K562 (cell line): ENCODE data around the gene EEF2K. TPM values are rescaled to one million over a fixed set of nuclear protein-coding genes. Genes with fewer than 3 reads are reported as not detected.

Source experiments
- CC2D1A ChIP-seq: fragments of 450-650 bp; IDR thresholded peaks from 2 replicates; pipeline ENCODE4 v1.6.1; 2017; ENCODE audit warnings: mild to moderate bottlenecking
- ESRRA ChIP-seq: fragments of 450-650 bp; IDR thresholded peaks from 2 replicates; pipeline ENCODE4 v1.6.1; 2014; ENCODE audit warnings: low read depth, mild to moderate bottlenecking, moderate library complexity, borderline replicate concordance
- FOXK2 ChIP-seq, 2 experiments: fragments of 450-650 bp; IDR thresholded peaks in 1 of 2; conservative IDR thresholded peaks in 1 of 2; 2 replicates each; pipeline ENCODE4 v1.6.1; 2016; ENCODE audit warnings: low read depth in 2 of 2, mild to moderate bottlenecking in 1 of 2
- GATAD2A ChIP-seq: fragments of 450-650 bp; IDR thresholded peaks from 2 replicates; pipeline ENCODE4 v1.6.1; 2017
- GTF2A2 ChIP-seq: IDR thresholded peaks from 2 replicates; pipeline ENCODE4 v1.6.1; 2016; ENCODE audit warnings: mild to moderate bottlenecking, missing genetic modification characterization, missing compliant biosample characterization
- ILF3 ChIP-seq: fragments of 450-650 bp; IDR thresholded peaks from 2 replicates; pipeline ENCODE4 v1.6.1; 2018; ENCODE audit warnings: antibody characterized with exemption, mild to moderate bottlenecking, moderate library complexity, borderline replicate concordance
- KDM5B ChIP-seq: fragments of 200-600 bp; sonication (generic); IDR thresholded peaks from 2 replicates; pipeline ENCODE4 v1.6.1; 2012; ENCODE audit warnings: low read depth, mild to moderate bottlenecking, moderate library complexity, low read length, control low read depth, inconsistent platforms; ENCODE audit not compliant: insufficient replicate concordance
- RAD51 ChIP-seq: fragments of 450-650 bp; IDR thresholded peaks from 2 replicates; pipeline ENCODE4 v1.7.1; 2016; ENCODE audit warnings: low read depth, mild to moderate bottlenecking, borderline replicate concordance
- SLC30A9 ChIP-seq: fragments of 250-450 bp; sonication (Bioruptor Pico); IDR thresholded peaks from 2 replicates; pipeline ENCODE4 v1.8.0; 2022; ENCODE audit warnings: mild to moderate bottlenecking, moderate library complexity
- SPI1 ChIP-seq: IDR thresholded peaks from 2 replicates; pipeline ENCODE4 v1.6.1; 2011; ENCODE audit warnings: low read depth, low read length, control low read depth, borderline replicate concordance
- TOE1 ChIP-seq, 2 experiments: fragments of 450-650 bp in 1 of 2; sonication (generic) in 1 of 2; formaldehyde crosslinking in 1 of 2; IDR thresholded peaks; 2 replicates each; pipeline versions ENCODE4 v1.7.1 to v1.8.0; 2016 to 2022; ENCODE audit warnings: borderline replicate concordance in 2 of 2, mild to moderate bottlenecking in 2 of 2, antibody characterized with exemption in 1 of 2, inconsistent platforms in 1 of 2, low read depth in 1 of 2, missing genetic modification reagents in 1 of 2, moderate library complexity in 1 of 2
- TRIM28 ChIP-seq: fragments of 450-650 bp; IDR thresholded peaks from 2 replicates; pipeline ENCODE4 v1.6.1; 2017
- ZNF830 ChIP-seq: fragments of 250-450 bp; sonication (Bioruptor Pico); IDR thresholded peaks from 2 replicates; pipeline ENCODE4 v1.5.0; 2021; ENCODE audit warnings: mild to moderate bottlenecking
- polyA plus RNA-seq, 8 experiments: library from polyadenylated mRNA; depleted of rRNA in 4 of 8; stranded (reverse) in 5 of 8; unstranded in 3 of 8; fragments of >200 nt; fragmentation: Nextera tagmentation in 2 of 8; fragmentation: Illumina TruSeq in 1 of 8; extraction: Ambion mirVana in 2 of 8; extraction: Trizol in 1 of 8; gene quantifications; 2 replicates each; pipeline versions ENCODE4 v1.2.1 to v1.2.3, GENCODE V29; 2011 to 2014; ENCODE audit warnings: inconsistent platforms in 1 of 8, missing spikeins in 1 of 8
- total RNA-seq, 7 experiments: library from RNA; depleted of rRNA in 6 of 7; stranded (reverse); fragments of >200 nt in 6 of 7; fragmentation: Illumina TruSeq in 2 of 7; extraction: Trizol in 2 of 7; gene quantifications; 2 replicates each; pipeline versions ENCODE4 v1.2.1 to v1.2.3, GENCODE V29; 2011 to 2021; ENCODE audit warnings: low replicate concordance in 1 of 7
- TF ChIP-seq, protein P1 (sequence below): sonication (generic); formaldehyde crosslinking; IDR thresholded peaks from 2 replicates; pipeline ENCODE4 v1.8.0; 2022; ENCODE audit warnings: mild to moderate bottlenecking, missing genetic modification reagents
- TF ChIP-seq, protein P2 (sequence below): sonication (generic); formaldehyde crosslinking; IDR thresholded peaks from 2 replicates; pipeline ENCODE4 v1.9.0; 2022; ENCODE audit warnings: mild to moderate bottlenecking, missing genetic modification reagents
- TF ChIP-seq, protein P3 (sequence below): fragments of 150-350 bp; conservative IDR thresholded peaks from 2 replicates; pipeline ENCODE4 v1.6.1; 2014; ENCODE audit warnings: low read length
- TF ChIP-seq, protein P4 (sequence below): fragments of 450-650 bp; IDR thresholded peaks from 2 replicates; pipeline ENCODE4 v1.6.1; 2016; ENCODE audit warnings: low read depth, mild to moderate bottlenecking, moderate library complexity
- TF ChIP-seq, protein P5 (sequence below): sonication (generic); formaldehyde crosslinking; IDR thresholded peaks from 2 replicates; pipeline ENCODE4 v1.8.0; 2022; ENCODE audit warnings: mild to moderate bottlenecking, missing genetic modification reagents

The EEF2K gene
- total and polyA plus RNA-seq, 9 of the 15 experiments (the other 6 are each of a cell fraction or from before 2014, with no cell fraction given) = 3.0 to 35.2 (median 12.2) TPM

DNA sequence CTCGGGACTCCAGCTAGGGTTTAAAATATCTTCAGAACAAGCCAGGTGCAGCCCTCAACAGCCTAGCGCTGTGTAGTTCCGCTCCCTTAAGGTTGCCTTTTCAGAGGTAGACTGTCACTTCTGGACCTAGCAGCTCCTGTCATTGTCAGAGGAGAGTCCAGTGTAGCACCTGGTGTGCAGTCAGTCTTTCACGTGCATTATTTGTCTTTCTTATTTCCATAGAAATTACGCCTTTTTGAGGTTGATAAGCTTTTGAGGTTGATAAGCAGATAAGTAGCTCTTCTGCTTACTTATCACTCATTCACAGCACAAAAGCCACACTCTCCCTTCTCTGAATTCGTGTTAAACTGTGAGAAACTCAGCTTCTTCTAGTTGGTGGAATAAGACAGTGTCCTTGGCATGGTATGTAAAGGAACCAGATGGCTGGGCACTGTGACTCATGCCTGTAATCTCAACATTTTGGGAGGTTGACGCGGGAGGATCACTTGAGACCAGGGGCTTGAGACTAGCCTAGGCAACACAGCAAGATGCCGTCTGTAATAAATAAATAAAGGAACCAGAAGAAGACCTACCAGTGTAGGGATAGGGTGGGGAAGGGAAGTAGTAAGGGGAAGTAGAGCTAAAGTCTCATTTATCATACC lies 10.2 kb downstream of the EEF2K start (continued):
- TF ChIP-seq, protein P1, sequence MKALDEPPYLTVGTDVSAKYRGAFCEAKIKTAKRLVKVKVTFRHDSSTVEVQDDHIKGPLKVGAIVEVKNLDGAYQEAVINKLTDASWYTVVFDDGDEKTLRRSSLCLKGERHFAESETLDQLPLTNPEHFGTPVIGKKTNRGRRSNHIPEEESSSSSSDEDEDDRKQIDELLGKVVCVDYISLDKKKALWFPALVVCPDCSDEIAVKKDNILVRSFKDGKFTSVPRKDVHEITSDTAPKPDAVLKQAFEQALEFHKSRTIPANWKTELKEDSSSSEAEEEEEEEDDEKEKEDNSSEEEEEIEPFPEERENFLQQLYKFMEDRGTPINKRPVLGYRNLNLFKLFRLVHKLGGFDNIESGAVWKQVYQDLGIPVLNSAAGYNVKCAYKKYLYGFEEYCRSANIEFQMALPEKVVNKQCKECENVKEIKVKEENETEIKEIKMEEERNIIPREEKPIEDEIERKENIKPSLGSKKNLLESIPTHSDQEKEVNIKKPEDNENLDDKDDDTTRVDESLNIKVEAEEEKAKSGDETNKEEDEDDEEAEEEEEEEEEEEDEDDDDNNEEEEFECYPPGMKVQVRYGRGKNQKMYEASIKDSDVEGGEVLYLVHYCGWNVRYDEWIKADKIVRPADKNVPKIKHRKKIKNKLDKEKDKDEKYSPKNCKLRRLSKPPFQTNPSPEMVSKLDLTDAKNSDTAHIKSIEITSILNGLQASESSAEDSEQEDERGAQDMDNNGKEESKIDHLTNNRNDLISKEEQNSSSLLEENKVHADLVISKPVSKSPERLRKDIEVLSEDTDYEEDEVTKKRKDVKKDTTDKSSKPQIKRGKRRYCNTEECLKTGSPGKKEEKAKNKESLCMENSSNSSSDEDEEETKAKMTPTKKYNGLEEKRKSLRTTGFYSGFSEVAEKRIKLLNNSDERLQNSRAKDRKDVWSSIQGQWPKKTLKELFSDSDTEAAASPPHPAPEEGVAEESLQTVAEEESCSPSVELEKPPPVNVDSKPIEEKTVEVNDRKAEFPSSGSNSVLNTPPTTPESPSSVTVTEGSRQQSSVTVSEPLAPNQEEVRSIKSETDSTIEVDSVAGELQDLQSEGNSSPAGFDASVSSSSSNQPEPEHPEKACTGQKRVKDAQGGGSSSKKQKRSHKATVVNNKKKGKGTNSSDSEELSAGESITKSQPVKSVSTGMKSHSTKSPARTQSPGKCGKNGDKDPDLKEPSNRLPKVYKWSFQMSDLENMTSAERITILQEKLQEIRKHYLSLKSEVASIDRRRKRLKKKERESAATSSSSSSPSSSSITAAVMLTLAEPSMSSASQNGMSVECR (CRISPR knock-in tag) = no peak
- TF ChIP-seq SLC30A9 (CRISPR knock-in tag) = no peak
- no peak for TF ChIP-seq GTF2A2 (tag)
- no peak for TF ChIP-seq RAD51
- no peak for TF ChIP-seq KDM5B
- TF ChIP-seq, protein P2, sequence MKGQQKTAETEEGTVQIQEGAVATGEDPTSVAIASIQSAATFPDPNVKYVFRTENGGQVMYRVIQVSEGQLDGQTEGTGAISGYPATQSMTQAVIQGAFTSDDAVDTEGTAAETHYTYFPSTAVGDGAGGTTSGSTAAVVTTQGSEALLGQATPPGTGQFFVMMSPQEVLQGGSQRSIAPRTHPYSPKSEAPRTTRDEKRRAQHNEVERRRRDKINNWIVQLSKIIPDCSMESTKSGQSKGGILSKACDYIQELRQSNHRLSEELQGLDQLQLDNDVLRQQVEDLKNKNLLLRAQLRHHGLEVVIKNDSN (CRISPR knock-in tag) = no peak
- TF ChIP-seq, protein P3, sequence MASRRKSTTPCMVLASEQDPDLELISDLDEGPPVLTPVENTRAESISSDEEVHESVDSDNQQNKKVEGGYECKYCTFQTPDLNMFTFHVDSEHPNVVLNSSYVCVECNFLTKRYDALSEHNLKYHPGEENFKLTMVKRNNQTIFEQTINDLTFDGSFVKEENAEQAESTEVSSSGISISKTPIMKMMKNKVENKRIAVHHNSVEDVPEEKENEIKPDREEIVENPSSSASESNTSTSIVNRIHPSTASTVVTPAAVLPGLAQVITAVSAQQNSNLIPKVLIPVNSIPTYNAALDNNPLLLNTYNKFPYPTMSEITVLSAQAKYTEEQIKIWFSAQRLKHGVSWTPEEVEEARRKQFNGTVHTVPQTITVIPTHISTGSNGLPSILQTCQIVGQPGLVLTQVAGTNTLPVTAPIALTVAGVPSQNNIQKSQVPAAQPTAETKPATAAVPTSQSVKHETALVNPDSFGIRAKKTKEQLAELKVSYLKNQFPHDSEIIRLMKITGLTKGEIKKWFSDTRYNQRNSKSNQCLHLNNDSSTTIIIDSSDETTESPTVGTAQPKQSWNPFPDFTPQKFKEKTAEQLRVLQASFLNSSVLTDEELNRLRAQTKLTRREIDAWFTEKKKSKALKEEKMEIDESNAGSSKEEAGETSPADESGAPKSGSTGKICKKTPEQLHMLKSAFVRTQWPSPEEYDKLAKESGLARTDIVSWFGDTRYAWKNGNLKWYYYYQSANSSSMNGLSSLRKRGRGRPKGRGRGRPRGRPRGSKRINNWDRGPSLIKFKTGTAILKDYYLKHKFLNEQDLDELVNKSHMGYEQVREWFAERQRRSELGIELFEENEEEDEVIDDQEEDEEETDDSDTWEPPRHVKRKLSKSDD = no peak
- peak; percentile 75; the same call in 1 of the 2 replicates for TF ChIP-seq ESRRA
- TF ChIP-seq TOE1 (IDR thresholded peaks at IDR 0.05; ENCODE audit: borderline replicate concordance) = 0 out of 2 replicates have a peak, but pooled peaks have one; percentile 21
- no peak for TF ChIP-seq TOE1 (CRISPR knock-in tag; IDR thresholded peaks at IDR 0.05; ENCODE audit: borderline replicate concordance, low read depth)
- 0 out of 4 replicates have a peak, but pooled peaks of 1 of the 2 experiments have one; percentile 8 for TF ChIP-seq FOXK2 (conservative IDR thresholded peaks at IDR 0.05 in 1 of 2, IDR thresholded peaks at IDR 0.05 in 1 of 2; ENCODE audit: low read depth in 2 of 2)
- no peak for TF ChIP-seq ZNF830
- TF ChIP-seq ILF3 = no peak
- TF ChIP-seq TRIM28 = no peak
- TF ChIP-seq SPI1 = peak; percentile 34; the same call in 1 of the 2 replicates
- TF ChIP-seq, protein P4, sequence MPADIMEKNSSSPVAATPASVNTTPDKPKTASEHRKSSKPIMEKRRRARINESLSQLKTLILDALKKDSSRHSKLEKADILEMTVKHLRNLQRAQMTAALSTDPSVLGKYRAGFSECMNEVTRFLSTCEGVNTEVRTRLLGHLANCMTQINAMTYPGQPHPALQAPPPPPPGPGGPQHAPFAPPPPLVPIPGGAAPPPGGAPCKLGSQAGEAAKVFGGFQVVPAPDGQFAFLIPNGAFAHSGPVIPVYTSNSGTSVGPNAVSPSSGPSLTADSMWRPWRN = peak; percentile 80
- no peak for TF ChIP-seq GATAD2A
- TF ChIP-seq, protein P5, sequence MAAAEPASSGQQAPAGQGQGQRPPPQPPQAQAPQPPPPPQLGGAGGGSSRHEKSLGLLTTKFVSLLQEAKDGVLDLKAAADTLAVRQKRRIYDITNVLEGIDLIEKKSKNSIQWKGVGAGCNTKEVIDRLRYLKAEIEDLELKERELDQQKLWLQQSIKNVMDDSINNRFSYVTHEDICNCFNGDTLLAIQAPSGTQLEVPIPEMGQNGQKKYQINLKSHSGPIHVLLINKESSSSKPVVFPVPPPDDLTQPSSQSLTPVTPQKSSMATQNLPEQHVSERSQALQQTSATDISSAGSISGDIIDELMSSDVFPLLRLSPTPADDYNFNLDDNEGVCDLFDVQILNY = no peak
- peak; percentile 48; the same call in 1 of the 2 replicates for TF ChIP-seq CC2D1A
